GM18519 (cell line): Measurements from ENCODE around the gene CIP2A.
A peak's percentile ranks its signal among the peaks of the same experiment; 100 is the strongest.

Experiments used
- ATAC-seq: cut with Tn5 transposase; IDR thresholded peaks from one replicate; pipeline ENCODE4 v1.9.1; 2021; ENCODE audit warnings: mild to moderate bottlenecking, moderate library complexity; ENCODE audit not compliant: unreplicated experiment, low FRiP score

CIP2A gene

GRCh38 chr3:108565506-108565905 is 23.7 kb downstream of the CIP2A start:
- ATAC-seq = no peak

- ATAC-seq = no peak
Observed at GRCh38 chr3:108564564-108564963, 24.7 kb downstream of the CIP2A start.

- ATAC-seq = no peak
Observed at GRCh38 chr3:108562565-108562964, 26.7 kb downstream of the CIP2A start.

- no peak for ATAC-seq
Observed at GRCh38 chr3:108555966-108556581, 33.2 kb downstream of the CIP2A start.

- ATAC-seq = no peak
Observed at GRCh38 chr3:108554913-108555571, 34.2 kb downstream of the CIP2A start.

- ATAC-seq = no peak
Observed at GRCh38 chr3:108554229-108554628, 35.0 kb downstream of the CIP2A start.

- peak; percentile 59 for ATAC-seq
Observed at GRCh38 chr3:108552267-108553159, 36.7 kb downstream of the CIP2A start.

GRCh38 chr3:108548886-108549285 is 40.4 kb downstream of the CIP2A start:
- no peak for ATAC-seq

GRCh38 chr3:108548304-108548703 is 40.9 kb downstream of the CIP2A start:
- no peak for ATAC-seq

GRCh38 chr3:108546692-108547091 is 42.5 kb downstream of the CIP2A start:
- ATAC-seq = no peak

GRCh38 chr3:108546247-108546646 is 43.0 kb downstream of the CIP2A start:
- no peak for ATAC-seq

- no peak for ATAC-seq
Observed at GRCh38 chr3:108538083-108538482, 51.2 kb downstream of the CIP2A start.

- peak; percentile 80 for ATAC-seq
Observed at GRCh38 chr3:108528459-108529252, 60.6 kb downstream of the CIP2A start.

GRCh38 chr3:108527817-108528216 is 61.4 kb downstream of the CIP2A start:
- no peak for ATAC-seq

- no peak for ATAC-seq
Observed at GRCh38 chr3:108527109-108527508, 62.1 kb downstream of the CIP2A start.

- ATAC-seq = no peak
Observed at GRCh38 chr3:108525971-108526370, 63.3 kb downstream of the CIP2A start.

GRCh38 chr3:108525256-108525655 is 64.0 kb downstream of the CIP2A start:
- no peak for ATAC-seq

- no peak for ATAC-seq
Observed at GRCh38 chr3:108524537-108524936, 64.7 kb downstream of the CIP2A start.

GRCh38 chr3:108518895-108519294 is 70.3 kb downstream of the CIP2A start:
- no peak for ATAC-seq

GRCh38 chr3:108516881-108517280 is 72.4 kb downstream of the CIP2A start:
- ATAC-seq = no peak

GRCh38 chr3:108513961-108514360 is 75.3 kb downstream of the CIP2A start:
- ATAC-seq = no peak
